Keratinocyte (primary cell): ENCODE data around the gene TMBIM6.

Experiments used
- EZH2 ChIP-seq: IDR thresholded peaks from one replicate; pipeline ENCODE4 v1.6.1; 2012; ENCODE audit warnings: inconsistent platforms, mild to moderate bottlenecking, low read length, moderate library complexity
- TF ChIP-seq, protein P1 (sequence below), 3 experiments: IDR thresholded peaks in 1 of 3; conservative IDR thresholded peaks in 1 of 3; optimal IDR thresholded peaks in 1 of 3; 2 replicates in 2 of 3; 3 replicates in 1 of 3; pipeline versions ENCODE3 to v1.5.1; 2011; ENCODE audit warnings: low read length in 3 of 3, mild to moderate bottlenecking in 3 of 3, moderate library complexity in 2 of 3, control low read depth in 1 of 3, inconsistent platforms in 1 of 3; ENCODE audit not compliant: insufficient read depth in 2 of 3; ENCODE audit errors: extremely low read depth in 1 of 3

DNA sequence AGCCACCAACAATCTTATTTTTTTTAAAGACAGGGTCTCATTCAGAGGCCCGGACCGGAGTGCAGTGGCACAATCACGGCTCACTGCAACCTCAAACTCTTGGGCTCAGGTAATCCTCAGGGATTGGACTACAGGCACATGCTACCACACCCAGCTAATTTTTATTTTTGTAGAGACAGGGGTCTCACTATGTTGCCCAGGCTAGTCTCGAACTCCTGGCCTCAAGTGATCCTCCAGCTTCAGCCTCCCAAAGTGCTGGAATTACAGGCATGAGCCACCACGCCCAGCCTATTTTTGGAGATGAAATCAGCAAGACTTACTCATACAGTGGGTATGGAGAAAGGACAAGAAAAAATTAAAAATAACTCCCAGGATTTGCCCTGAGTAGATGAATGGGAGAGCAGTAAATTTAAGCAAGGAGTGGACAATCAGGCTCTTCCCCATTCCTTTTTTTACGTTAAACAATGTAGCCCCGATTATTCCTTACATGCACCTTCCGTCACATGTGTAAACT, 47.4 kb upstream of the TMBIM6 start:
- TF ChIP-seq, protein P1, sequence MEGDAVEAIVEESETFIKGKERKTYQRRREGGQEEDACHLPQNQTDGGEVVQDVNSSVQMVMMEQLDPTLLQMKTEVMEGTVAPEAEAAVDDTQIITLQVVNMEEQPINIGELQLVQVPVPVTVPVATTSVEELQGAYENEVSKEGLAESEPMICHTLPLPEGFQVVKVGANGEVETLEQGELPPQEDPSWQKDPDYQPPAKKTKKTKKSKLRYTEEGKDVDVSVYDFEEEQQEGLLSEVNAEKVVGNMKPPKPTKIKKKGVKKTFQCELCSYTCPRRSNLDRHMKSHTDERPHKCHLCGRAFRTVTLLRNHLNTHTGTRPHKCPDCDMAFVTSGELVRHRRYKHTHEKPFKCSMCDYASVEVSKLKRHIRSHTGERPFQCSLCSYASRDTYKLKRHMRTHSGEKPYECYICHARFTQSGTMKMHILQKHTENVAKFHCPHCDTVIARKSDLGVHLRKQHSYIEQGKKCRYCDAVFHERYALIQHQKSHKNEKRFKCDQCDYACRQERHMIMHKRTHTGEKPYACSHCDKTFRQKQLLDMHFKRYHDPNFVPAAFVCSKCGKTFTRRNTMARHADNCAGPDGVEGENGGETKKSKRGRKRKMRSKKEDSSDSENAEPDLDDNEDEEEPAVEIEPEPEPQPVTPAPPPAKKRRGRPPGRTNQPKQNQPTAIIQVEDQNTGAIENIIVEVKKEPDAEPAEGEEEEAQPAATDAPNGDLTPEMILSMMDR (optimal IDR thresholded peaks at IDR 0.05 in 1 of 3, IDR thresholded peaks at IDR 0.05 in 1 of 3, conservative IDR thresholded peaks at IDR 0.05 in 1 of 3; ENCODE audit: extremely low read depth in 1 of 3, insufficient read depth in 2 of 3, low read length in 3 of 3) = no peak
- no peak for TF ChIP-seq EZH2
